ENCODE results near the gene AURKB. TPM values are rescaled to one million over a fixed set of nuclear protein-coding genes. Genes with fewer than 3 reads are reported as not detected.

AURKB gene
- polyA plus RNA-seq, 1 donor (not counting 4 experiments of a cell fraction or from before 2014, with no cell fraction given), result 12.6 TPM

DNA sequence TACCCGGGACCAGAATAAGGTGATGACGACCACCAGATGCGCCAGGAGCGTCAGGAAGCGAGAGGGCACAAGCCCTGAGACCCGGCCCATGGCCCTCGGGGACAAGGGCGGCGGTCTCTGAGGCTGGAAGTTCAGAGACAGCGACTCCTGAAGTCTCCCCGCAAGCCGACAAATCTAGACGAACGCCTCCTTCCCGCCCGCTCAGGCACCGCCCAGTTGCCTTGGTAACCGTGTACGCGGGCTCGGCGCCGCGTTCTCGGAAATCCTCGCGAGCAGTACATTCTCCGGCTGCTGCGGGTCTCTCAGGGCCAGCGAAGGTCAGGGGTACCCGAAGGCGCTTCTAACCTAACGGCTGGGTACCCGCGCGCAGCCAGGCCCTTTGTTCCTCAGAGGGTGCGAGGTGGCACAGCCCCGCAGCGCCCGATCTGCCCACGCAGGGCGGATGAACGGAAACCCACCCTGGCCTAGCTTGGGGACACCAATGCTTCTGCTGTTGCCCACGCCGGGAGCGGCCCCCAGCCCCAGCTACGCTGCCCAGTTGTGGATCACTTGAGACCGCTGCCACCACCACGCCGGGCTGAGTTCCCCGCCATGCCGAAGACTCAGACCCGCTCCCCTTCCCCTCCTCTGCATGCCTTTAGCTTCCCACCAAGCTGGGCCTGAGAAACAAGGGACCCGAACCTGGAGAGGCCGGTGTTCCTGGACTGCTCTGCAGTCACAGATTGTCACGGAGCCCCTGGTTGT lies 34.0 kb downstream of the AURKB start, which contains the start of gene TMEM107:
TSS of gene TMEM107 (minus strand) at position 184 of the 744 bp plus-strand sequence. CDS start at position 90, 94 bp downstream.
- Histone ChIP-seq H3K4me2 (ENCODE audit: control insufficient read depth, extremely low read depth, insufficient read depth, low read depth, low read length) (peak within 1 kb of the TSS; percentile 94), H3K79me2 (ENCODE audit: control insufficient read depth, insufficient read depth, low read length) (peaks cover 6% of the 10 kb centered on the region), H3K27ac (ENCODE audit: control insufficient read depth, insufficient read depth, low read length) (peak within 1 kb of the TSS; percentile 71), H3K9me3 (ENCODE audit: control insufficient read depth, low read depth, low read length) (no peaks in the 10 kb centered on the region), H2AFZ (ENCODE audit: control insufficient read depth, low read length) (peak within 1 kb of the TSS; percentile 88), H4K20me1 (ENCODE audit: control insufficient read depth, extremely low read depth, insufficient read depth, low read length) (no peaks in the 10 kb centered on the region), H3K4me3 (ENCODE audit: control insufficient read depth in 2 of 3, extremely low read depth in 1 of 3, insufficient read depth in 2 of 3, low read depth in 1 of 3, low read length in 3 of 3) (peak within 1 kb of the TSS; percentile 58 to 80 (median 77)), H3K9me1 (ENCODE audit: control insufficient read depth, extremely low read depth, insufficient read depth, low read length) (no peaks in the 10 kb centered on the region), H3K27me3 (ENCODE audit: control insufficient read depth, extremely low read depth, insufficient read depth, low read length) (no peaks in the 10 kb centered on the region), H3K4me1 (ENCODE audit: control insufficient read depth, extremely low read depth, insufficient read depth, low read length) (peaks cover 20% of the 10 kb centered on the region), H3K36me3 (ENCODE audit: control insufficient read depth in 2 of 2, extremely low read depth in 1 of 2, insufficient read depth in 2 of 2, low read length in 2 of 2) (no peaks in the 10 kb centered on the region), H3K9ac (ENCODE audit: control insufficient read depth, extremely low read depth, insufficient read depth, low read length) (peak within 1 kb of the TSS; percentile 85)
- dilution Hi-C loops (cut with MboI; ENCODE audit: extremely low pct_ligation_motif_present, low sequenced_read_pairs), result no loop called here
- no peak for DNase-seq (ENCODE audit: low read depth, low spot score)
- no peak for FAIRE-seq
- TF ChIP-seq, protein P1, sequence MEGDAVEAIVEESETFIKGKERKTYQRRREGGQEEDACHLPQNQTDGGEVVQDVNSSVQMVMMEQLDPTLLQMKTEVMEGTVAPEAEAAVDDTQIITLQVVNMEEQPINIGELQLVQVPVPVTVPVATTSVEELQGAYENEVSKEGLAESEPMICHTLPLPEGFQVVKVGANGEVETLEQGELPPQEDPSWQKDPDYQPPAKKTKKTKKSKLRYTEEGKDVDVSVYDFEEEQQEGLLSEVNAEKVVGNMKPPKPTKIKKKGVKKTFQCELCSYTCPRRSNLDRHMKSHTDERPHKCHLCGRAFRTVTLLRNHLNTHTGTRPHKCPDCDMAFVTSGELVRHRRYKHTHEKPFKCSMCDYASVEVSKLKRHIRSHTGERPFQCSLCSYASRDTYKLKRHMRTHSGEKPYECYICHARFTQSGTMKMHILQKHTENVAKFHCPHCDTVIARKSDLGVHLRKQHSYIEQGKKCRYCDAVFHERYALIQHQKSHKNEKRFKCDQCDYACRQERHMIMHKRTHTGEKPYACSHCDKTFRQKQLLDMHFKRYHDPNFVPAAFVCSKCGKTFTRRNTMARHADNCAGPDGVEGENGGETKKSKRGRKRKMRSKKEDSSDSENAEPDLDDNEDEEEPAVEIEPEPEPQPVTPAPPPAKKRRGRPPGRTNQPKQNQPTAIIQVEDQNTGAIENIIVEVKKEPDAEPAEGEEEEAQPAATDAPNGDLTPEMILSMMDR (optimal IDR thresholded peaks at IDR 0.05 in 1 of 3, IDR thresholded peaks at IDR 0.05 in 1 of 3, conservative IDR thresholded peaks at IDR 0.05 in 1 of 3; ENCODE audit: extremely low read depth in 1 of 3, insufficient read depth in 2 of 3, low read length in 3 of 3), result no peak
- no peak for TF ChIP-seq EZH2 (IDR thresholded peaks at IDR 0.05; ENCODE audit: low read length)

DNA sequence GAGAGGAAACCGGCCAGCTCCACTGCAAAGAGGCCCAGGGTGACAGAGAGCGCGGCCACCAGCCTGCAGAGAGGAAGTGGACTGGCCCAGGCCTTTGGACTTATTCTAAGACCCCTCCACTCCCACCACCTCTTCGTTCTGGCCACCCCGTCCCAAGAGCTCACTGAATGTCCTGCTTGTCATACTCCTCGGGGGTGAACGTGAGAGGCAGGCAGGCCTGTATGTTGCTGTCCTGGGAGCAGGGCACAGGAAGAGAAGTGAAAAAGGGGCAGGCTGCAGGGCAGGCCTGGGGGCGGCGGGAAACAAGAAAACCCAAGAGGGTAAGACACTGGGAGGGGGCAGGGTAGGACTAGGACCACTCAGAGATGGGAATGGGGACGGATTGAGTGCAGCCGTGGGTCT lies 34.6 kb downstream of the AURKB start:
- DNase-seq (ENCODE audit: low read depth, low spot score), result no peak
- Histone ChIP-seq H3K4me1 (ENCODE audit: control insufficient read depth, extremely low read depth, insufficient read depth, low read length) (peaks cover 20% of the 10 kb centered on the region), H3K36me3 (ENCODE audit: control insufficient read depth in 2 of 2, extremely low read depth in 1 of 2, insufficient read depth in 2 of 2, low read length in 2 of 2) (no peaks in the 10 kb centered on the region), H3K9ac (ENCODE audit: control insufficient read depth, extremely low read depth, insufficient read depth, low read length) (peak overlapping the region; percentile 85), H3K4me3 (ENCODE audit: control insufficient read depth in 2 of 3, extremely low read depth in 1 of 3, insufficient read depth in 2 of 3, low read depth in 1 of 3, low read length in 3 of 3) (peak overlapping the region; percentile 58 to 80 (median 77)), H4K20me1 (ENCODE audit: control insufficient read depth, extremely low read depth, insufficient read depth, low read length) (no peaks in the 10 kb centered on the region), H3K79me2 (ENCODE audit: control insufficient read depth, insufficient read depth, low read length) (peaks cover 6% of the 10 kb centered on the region), H3K4me2 (ENCODE audit: control insufficient read depth, extremely low read depth, insufficient read depth, low read depth, low read length) (peak overlapping the region; percentile 94), H3K27ac (ENCODE audit: control insufficient read depth, insufficient read depth, low read length) (peak overlapping the region; percentile 71), H3K9me3 (ENCODE audit: control insufficient read depth, low read depth, low read length) (no peaks in the 10 kb centered on the region), H3K27me3 (ENCODE audit: control insufficient read depth, extremely low read depth, insufficient read depth, low read length) (no peaks in the 10 kb centered on the region), H2AFZ (ENCODE audit: control insufficient read depth, low read length) (peak overlapping the region; percentile 86), H3K9me1 (ENCODE audit: control insufficient read depth, extremely low read depth, insufficient read depth, low read length) (no peaks in the 10 kb centered on the region)
- FAIRE-seq, result no peak
- TF ChIP-seq EZH2 (IDR thresholded peaks at IDR 0.05; ENCODE audit: low read length), result no peak
- dilution Hi-C loops (cut with MboI; ENCODE audit: extremely low pct_ligation_motif_present, low sequenced_read_pairs), result no loop called here

Measured in keratinocyte (primary cell).